Measurements from ENCODE around the gene PIEZO2.
"Not testable (repeated sequence)": the region's sequence is repeated elsewhere in the genome, so short reads cannot be mapped to it uniquely, and the experiment has no call there.

- not testable (repeated sequence) for TF ChIP-seq CTCF, POLR2A, POLR2AphosphoS5, EP300 (IDR thresholded peaks at IDR 0.05)
Observed at GRCh38 chr18:10933648-10934047, 215.7 kb downstream of the PIEZO2 start.
